Hepatocyte (in vitro differentiated cells): ENCODE results near the gene UPF1. TPM values are rescaled to one million over a fixed set of nuclear protein-coding genes. Genes with fewer than 3 reads are reported as not detected.

Experiments used
- DNase-seq: peaks from one replicate; pipeline ENCODE4 v3.0.0-alpha.2; 2016; ENCODE audit warnings: low spot score
- H2AFZ ChIP-seq: fragments of 200-600 bp; sonication (generic); 2 replicates; pipeline ENCODE4 v1.6.0; 2016; ENCODE audit warnings: antibody characterized with exemption, mild to moderate bottlenecking
- H3K27ac ChIP-seq: fragments of 200-600 bp; sonication (generic); 2 replicates; pipeline ENCODE4 v1.5.1; 2016; ENCODE audit warnings: mild to moderate bottlenecking
- H3K27me3 ChIP-seq: fragments of 200-600 bp; sonication (generic); 2 replicates; pipeline ENCODE4 v1.6.1; 2016
- H3K36me3 ChIP-seq: fragments of 200-600 bp; sonication (generic); replicated peaks from 2 replicates; pipeline ENCODE4 v1.5.1; 2016; ENCODE audit warnings: low read depth; ENCODE audit not compliant: insufficient read depth
- H3K4me1 ChIP-seq: fragments of 200-600 bp; sonication (generic); 2 replicates; pipeline ENCODE4 v1.5.1; 2016; ENCODE audit warnings: mild to moderate bottlenecking, moderate library complexity; ENCODE audit not compliant: insufficient read depth
- H3K4me2 ChIP-seq: fragments of 200-600 bp; sonication (generic); 2 replicates; pipeline ENCODE4 v1.6.0; 2016
- H3K4me3 ChIP-seq: fragments of 200-600 bp; sonication (generic); 2 replicates; pipeline ENCODE4 v1.5.1; 2016; ENCODE audit warnings: mild to moderate bottlenecking
- H3K79me2 ChIP-seq: fragments of 200-600 bp; sonication (generic); 2 replicates; pipeline ENCODE4 v1.6.0; 2017; ENCODE audit warnings: mild to moderate bottlenecking
- H3K9me2 ChIP-seq: fragments of 200-600 bp; sonication (generic); replicated peaks from 2 replicates; pipeline ENCODE4 v1.6.0; 2017; ENCODE audit warnings: mild to moderate bottlenecking; ENCODE audit not compliant: insufficient read depth
- H3K9me3 ChIP-seq: fragments of 200-600 bp; sonication (generic); 2 replicates; pipeline ENCODE4 v1.5.1; 2016; ENCODE audit warnings: low read depth, mild to moderate bottlenecking
- H4K20me1 ChIP-seq: fragments of 200-600 bp; sonication (generic); 2 replicates; pipeline ENCODE4 v1.6.0; 2016; ENCODE audit warnings: mild to moderate bottlenecking; ENCODE audit not compliant: insufficient read depth, poor library complexity, severe bottlenecking
- EZH2 ChIP-seq: fragments of 200-600 bp; sonication (generic); IDR thresholded peaks from 2 replicates; pipeline ENCODE4 v1.6.1; 2016; ENCODE audit warnings: antibody characterized with exemption, mild to moderate bottlenecking, borderline replicate concordance
- EZH2phosphoT487 ChIP-seq: fragments of 200-600 bp; sonication (generic); IDR thresholded peaks from one replicate; pipeline ENCODE4 v1.6.1; 2018; ENCODE audit warnings: antibody characterized with exemption, mild to moderate bottlenecking, low read depth, moderate library complexity; ENCODE audit not compliant: unreplicated experiment, severe bottlenecking
- WGBS: methylation state at CpG from one replicate; pipeline ENCODE4 v1.1.6; 2016; ENCODE audit warnings: low lambda C conversion rate; ENCODE audit errors: missing lambda C conversion rate; 5-methylcytosine and 5-hydroxymethylcytosine counted together
- polyA plus RNA-seq: library from polyadenylated mRNA; unstranded; fragments of >200 nt; fragmentation: Nextera tagmentation; extraction: Ambion mirVana; gene quantifications from 2 replicates; pipeline ENCODE4 v1.2.1, GENCODE V29; 2016
- total RNA-seq: library from RNA; depleted of rRNA; stranded (reverse); fragments of >200 nt; gene quantifications from 2 replicates; pipeline ENCODE4 v1.2.3, GENCODE V29; 2014
- TF ChIP-seq, protein P1 (sequence below): fragments of 200-600 bp; sonication (generic); IDR thresholded peaks from 2 replicates; pipeline ENCODE4 v1.5.1; 2016; ENCODE audit warnings: antibody characterized with exemption, mild to moderate bottlenecking; ENCODE audit not compliant: poor library complexity

The UPF1 gene
- total and polyA plus RNA-seq, 2 experiments from 2014 or later, result 27.0 to 47.2 TPM

DNA sequence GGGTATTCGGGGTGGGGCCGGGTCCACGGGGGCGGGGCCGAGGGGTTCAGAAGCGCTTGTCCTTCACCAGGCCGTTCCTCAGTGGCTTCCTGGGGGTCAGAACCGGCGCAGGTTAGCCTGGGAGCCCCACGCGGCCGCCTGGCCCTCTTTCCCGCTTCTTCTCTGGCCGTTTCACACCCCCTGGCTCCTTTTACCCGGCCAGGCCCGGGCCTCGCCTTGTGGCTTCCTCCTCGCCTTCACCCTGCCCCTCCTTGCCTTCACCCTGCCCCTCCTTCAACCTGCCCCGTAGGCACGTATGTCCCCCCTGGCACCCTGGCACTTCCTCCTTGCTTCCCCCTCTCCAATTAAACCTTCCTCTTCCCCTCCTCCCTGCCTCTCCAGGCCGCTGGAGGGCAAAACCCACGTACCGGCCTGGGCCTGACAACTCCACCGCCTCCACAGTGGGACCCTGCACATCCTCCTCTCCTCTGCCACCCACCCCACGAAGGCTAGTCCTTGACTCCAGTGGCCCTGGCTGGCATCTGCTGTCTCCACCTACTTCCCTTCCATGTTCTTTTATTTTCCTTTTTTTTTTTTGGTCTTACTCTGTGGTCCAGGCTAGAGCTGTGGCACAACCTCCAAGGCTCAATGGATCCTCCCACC, 38.9 kb downstream of the UPF1 start:
- WGBS, result 82% methylated on average over 5 of the region's 25 CpGs
- no peak for DNase-seq
- Histone ChIP-seq H3K27me3 (no peaks in the 10 kb centered on the region), H3K4me1 (no peaks in the 10 kb centered on the region), H3K36me3 (no peaks in the 10 kb centered on the region), H3K4me2 (no peak overlapping the region), H3K27ac (no peak overlapping the region), H3K9me2 (no peaks in the 10 kb centered on the region), H3K79me2 (no peaks in the 10 kb centered on the region), H2AFZ (no peak overlapping the region), H3K9me3 (no peaks in the 10 kb centered on the region), H3K4me3 (no peak overlapping the region), H4K20me1 (peaks cover 5% of the 10 kb centered on the region)
- TF ChIP-seq, protein P1, sequence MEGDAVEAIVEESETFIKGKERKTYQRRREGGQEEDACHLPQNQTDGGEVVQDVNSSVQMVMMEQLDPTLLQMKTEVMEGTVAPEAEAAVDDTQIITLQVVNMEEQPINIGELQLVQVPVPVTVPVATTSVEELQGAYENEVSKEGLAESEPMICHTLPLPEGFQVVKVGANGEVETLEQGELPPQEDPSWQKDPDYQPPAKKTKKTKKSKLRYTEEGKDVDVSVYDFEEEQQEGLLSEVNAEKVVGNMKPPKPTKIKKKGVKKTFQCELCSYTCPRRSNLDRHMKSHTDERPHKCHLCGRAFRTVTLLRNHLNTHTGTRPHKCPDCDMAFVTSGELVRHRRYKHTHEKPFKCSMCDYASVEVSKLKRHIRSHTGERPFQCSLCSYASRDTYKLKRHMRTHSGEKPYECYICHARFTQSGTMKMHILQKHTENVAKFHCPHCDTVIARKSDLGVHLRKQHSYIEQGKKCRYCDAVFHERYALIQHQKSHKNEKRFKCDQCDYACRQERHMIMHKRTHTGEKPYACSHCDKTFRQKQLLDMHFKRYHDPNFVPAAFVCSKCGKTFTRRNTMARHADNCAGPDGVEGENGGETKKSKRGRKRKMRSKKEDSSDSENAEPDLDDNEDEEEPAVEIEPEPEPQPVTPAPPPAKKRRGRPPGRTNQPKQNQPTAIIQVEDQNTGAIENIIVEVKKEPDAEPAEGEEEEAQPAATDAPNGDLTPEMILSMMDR, result no peak
- TF ChIP-seq EZH2 (no peak), EZH2phosphoT487 (no peak)

DNA sequence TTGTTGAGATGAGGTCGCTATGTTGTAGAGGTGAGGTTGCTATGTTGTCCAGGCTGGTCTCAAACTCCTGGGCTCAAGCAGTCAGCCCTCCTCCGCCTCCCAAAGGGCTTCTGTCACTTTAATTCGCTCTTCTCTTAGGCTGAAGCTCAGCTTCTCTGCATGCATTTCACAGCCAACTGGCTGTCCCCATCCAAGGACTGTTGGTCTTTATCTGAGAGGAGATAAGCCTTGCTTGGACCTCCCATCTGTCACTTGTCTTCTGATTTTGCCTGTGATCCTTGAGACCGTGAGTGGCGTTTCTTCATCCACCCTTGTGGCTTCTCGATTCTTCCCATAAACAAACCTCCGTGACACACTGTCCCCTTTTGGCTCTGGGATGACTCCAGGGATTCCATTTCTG, 39.8 kb downstream of the UPF1 start:
- H3K9me2 ChIP-seq, result no peaks in the 10 kb centered on the region
- no peaks in the 10 kb centered on the region for H3K27me3 ChIP-seq
- no peak for TF ChIP-seq EZH2phosphoT487
- no peak for TF ChIP-seq EZH2
- TF ChIP-seq, protein P1, result no peak
- H3K4me2 ChIP-seq, result no peak overlapping the region
- no peaks in the 10 kb centered on the region for H3K36me3 ChIP-seq
- H4K20me1 ChIP-seq, result peaks cover 5% of the 10 kb centered on the region
- H3K79me2 ChIP-seq, result no peaks in the 10 kb centered on the region
- H3K27ac ChIP-seq, result no peak overlapping the region
- no peak overlapping the region for H2AFZ ChIP-seq
- no peaks in the 10 kb centered on the region for H3K9me3 ChIP-seq
- no peaks in the 10 kb centered on the region for H3K4me1 ChIP-seq
- H3K4me3 ChIP-seq, result no peak overlapping the region
- 55% methylated on average over 7 of the region's 7 CpGs for WGBS
- DNase-seq, result no peak

DNA sequence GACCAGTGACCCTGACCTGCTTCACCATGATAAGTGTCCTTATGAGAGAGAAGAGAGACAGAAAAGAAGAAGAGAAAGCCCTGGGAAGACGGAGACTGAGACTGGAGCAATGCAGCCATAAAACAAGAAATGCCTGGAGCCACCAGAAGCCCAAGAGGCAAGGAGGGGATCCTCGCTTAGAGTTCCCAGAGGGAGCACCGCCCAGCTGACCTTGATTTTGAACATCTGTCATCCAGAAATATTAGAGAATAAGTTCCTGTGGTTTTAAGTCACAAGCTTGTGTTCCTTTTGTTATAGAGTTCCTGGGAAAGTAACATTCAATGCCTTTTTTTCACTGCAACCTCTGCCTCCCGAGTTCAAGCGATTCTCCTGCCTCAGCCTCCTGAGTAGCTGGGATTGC, 44.0 kb downstream of the UPF1 start:
- no peak for DNase-seq
- Histone ChIP-seq H3K9me2 (no peaks in the 10 kb centered on the region), H3K36me3 (no peaks in the 10 kb centered on the region), H3K4me2 (no peak overlapping the region), H3K79me2 (no peaks in the 10 kb centered on the region), H4K20me1 (no peaks in the 10 kb centered on the region), H3K4me1 (no peaks in the 10 kb centered on the region), H2AFZ (no peak overlapping the region), H3K27me3 (no peaks in the 10 kb centered on the region), H3K27ac (no peak overlapping the region), H3K4me3 (no peak overlapping the region), H3K9me3 (no peaks in the 10 kb centered on the region)
- TF ChIP-seq EZH2, result no peak
- no peak for TF ChIP-seq EZH2phosphoT487
- TF ChIP-seq, protein P1, result no peak
- WGBS, result 89% methylated on average over 5 of the region's 5 CpGs

DNA sequence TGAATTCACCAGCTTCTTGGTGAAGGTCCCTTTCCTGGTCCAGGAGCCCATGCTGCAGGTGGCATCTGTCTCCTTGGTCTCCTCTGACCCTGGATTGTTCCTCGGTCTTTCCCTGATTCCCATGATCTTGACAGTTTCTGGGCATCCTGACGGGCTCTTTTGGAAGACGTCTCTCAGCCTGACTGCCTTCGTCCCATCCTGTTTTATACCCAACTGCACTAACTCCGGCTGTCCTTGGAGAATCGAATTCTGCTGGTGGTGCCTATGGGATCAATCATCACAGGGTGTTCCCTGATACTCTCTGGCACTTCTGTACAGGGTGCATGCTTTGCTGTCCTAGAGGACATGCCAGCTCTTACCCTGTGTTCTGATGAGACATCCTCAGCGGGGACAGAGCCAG, 45.1 kb downstream of the UPF1 start:
- no peak for DNase-seq
- H2AFZ ChIP-seq, result no peak overlapping the region
- H3K79me2 ChIP-seq, result no peaks in the 10 kb centered on the region
- no peaks in the 10 kb centered on the region for H3K4me1 ChIP-seq
- no peaks in the 10 kb centered on the region for H4K20me1 ChIP-seq
- no peaks in the 10 kb centered on the region for H3K9me3 ChIP-seq
- H3K27me3 ChIP-seq, result no peaks in the 10 kb centered on the region
- no peak overlapping the region for H3K27ac ChIP-seq
- no peak overlapping the region for H3K4me2 ChIP-seq
- no peak overlapping the region for H3K4me3 ChIP-seq
- no peaks in the 10 kb centered on the region for H3K36me3 ChIP-seq
- H3K9me2 ChIP-seq, result no peaks in the 10 kb centered on the region
- 96% methylated on average over 7 of the region's 7 CpGs for WGBS
- TF ChIP-seq EZH2phosphoT487 (no peak), EZH2 (no peak)
- TF ChIP-seq, protein P1, result no peak
